ENCODE results near the gene C1orf174. TPM values are rescaled to one million over a fixed set of nuclear protein-coding genes. Genes with fewer than 3 reads are reported as not detected.
"Not testable (repeated sequence)": the region's sequence is repeated elsewhere in the genome, so short reads cannot be mapped to it uniquely, and the experiment has no call there.

Gene C1orf174
- total RNA-seq, 1 donor from 2014 or later = 20.5 TPM

DNA sequence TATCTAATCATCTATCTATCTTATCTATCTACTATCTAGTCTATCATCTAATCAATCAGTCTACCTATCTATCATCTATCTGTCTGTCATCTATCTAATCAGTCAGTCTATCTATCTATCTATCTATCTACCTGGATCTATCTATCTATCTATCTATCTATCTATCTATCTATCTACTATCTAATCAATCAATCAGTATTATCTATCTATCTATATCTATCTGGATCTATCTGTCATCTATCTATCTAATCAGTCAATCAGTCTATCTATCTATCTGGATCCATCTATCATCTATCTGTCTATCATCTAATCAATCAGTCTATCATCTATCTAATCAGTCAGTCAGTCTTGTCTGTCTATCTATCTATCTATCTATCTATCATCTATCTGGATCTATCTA, 26.9 kb upstream of the C1orf174 start:
- DNase-seq (ENCODE audit: low spot score) = no peak

DNA sequence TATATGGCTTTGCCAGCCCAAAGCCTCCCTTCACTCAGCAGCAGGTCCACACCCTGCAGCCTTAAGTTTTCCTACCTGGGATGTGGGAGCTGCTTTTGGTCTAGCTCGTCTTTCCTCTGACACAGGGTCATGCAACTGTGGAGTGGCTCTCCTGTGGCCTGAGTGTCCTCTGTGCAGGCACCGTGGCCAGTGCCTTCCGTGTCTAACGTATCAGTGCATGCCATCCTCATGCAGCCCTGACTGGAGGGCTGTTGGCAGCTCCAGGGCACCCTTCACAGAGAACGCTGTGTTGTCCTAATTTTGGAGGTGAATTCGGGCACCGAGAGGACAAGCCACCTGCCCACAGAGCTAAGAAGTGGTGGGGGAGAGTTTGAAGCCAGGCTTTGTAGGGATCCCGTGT, 25.7 kb upstream of the C1orf174 start:
- no peak for DNase-seq (ENCODE audit: low spot score)

DNA sequence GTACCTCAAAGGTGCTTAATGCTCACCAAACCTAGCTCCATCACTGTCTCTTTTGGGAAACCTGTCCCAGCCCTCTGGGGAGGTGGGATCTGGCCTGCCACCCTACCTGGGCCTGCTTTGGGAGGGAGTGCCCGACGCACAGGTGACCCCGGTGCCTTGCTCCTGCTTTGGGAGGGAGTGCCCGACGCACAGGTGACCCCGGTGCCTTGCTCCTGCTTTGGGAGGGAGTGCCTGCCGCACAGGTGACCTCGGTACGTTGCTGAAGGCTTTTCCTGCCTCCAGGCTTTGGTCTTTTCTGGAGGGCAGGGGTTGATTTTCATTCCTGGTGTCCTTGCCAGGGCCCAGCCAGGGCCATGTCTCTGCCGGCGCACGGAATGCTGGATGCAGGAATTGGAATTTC, 25.2 kb upstream of the C1orf174 start:
- DNase-seq (ENCODE audit: low spot score) = no peak

DNA sequence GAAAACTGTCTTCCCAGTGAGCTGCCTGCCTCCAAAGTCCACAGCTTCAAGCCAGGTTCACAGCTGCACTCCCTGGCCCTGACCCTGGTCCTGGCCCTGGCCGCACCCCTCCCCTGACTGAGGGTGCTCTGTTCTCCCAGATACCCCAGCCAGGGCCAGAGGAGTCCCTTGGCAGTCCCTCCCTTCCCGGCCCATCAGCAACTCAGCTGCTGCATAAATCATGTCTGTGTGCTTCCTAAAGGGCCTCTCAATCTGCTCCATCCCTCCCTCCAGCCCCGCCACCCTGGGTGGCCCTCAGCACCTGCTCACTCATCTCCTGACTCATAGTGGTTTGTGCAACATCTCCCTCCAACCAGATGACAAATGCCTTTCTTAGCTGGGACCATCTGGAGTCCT, 24.8 kb upstream of the C1orf174 start:
- no peak for DNase-seq (ENCODE audit: low spot score)

DNA sequence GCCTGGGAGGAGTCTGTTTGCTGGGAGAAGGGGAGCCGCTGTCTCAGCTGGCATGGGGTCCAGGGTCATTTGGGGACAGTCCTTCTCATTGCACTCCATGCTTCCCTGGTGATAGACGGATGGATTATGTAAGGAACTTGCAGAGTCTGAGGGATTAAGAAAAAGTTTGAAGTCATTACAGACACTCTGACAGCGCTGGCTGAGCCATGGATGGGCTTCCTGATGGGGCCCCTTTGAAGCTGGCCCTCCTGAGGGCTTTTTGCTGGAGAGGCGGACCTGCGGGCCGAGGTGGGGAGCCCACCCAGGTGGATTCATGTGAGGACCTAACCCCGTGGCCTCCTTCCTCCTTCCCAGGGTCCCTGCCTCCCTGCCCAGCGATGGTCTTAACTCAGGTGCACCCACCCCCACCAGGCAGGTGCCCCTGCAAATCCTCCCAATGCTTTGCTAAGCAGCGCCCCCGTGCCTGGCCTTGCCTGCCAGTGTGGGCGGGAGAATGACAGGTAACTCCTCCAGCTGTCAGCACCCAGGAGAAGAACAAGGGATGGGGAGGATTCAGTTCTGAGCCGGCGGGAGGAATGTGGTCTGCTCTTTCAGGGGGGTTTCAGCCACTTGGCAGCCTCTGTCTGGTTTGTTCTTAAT, 24.2 kb upstream of the C1orf174 start:
- no peak for DNase-seq (ENCODE audit: low spot score)

DNA sequence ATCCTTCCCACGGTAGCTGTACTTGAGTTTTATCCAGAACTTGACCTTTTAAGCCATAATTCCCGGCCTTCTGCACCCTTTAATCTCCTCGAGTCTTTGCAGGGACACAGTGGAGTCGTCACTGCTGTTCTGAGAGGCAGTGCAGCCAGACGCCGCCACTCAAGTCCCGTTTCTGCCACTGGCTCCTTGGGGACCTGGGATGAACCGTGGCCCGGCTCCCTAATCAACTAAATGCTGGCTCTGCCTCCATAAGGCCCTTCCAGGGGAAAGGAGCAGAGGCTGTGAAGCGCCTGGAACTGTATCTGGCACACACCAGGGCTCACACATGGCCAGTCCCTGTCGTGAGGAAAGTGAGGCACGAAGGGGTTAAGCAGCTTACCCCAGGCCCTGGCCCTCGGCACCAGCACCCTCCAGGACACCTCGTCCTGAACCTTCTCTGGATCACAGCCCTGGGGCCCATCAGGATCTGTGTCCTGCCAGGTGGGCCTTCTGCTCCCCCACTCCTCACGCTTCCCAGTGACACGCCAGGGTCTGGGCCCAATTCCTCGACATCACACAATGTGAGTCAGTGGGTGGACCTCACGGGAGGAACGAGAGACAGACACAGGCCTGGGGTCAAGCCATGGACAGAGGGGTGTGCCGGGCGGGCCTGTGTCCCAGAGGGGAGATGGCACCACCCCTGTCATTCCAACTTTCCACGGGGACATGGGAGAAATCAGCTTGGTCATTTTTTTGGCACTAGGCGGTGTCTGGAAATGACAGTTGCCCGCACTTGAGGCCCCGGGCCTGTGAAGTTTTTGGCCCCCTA, 23.5 kb upstream of the C1orf174 start:
- DNase-seq (ENCODE audit: low spot score) = no peak

DNA sequence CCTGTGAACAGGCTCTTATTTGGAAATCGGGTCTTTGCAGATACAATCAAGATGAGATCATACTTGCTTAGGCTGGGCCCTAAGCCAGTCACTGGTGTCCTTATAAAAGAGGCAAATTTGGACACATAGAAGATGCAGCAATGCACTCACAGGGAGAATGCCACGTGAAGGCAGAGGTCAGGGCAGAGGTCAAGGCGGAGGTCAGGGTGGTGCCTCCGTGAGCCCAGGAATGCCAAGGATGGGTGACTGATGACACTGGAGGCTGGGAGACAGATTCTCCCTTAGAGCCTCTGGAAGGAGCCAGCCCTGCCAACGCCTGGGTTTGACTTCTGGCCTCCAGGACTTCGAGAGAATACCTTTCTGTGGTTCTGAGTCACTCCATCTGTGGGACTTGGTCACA, 22.8 kb upstream of the C1orf174 start:
- DNase-seq (ENCODE audit: low spot score) = no peak

DNA sequence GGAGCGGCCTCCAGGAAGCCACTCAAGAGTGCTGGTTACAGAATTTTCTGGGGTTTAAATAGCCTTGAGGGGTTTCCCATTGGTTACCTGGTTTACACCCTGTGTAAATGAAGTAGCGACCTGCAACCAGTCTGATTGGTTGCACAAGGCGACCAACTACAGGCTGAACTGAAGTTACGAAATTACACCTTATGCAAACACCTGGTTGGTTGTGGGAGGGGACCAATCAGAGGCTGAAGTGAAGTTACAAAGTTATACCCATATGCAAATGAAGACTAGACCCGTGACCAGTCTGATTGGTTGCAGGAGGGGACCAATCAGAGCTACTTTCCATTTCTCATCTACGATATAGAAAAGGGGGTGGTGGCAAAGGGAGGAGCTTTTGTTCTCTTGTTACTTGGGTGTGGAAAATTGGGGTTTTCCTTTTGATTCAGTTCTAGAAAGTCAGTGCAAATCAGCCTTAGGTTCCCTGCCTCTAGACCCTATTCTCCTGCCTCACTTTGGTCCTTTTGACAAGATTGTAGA, 22.2 kb upstream of the C1orf174 start:
- DNase-seq (ENCODE audit: low spot score) = no peak

DNA sequence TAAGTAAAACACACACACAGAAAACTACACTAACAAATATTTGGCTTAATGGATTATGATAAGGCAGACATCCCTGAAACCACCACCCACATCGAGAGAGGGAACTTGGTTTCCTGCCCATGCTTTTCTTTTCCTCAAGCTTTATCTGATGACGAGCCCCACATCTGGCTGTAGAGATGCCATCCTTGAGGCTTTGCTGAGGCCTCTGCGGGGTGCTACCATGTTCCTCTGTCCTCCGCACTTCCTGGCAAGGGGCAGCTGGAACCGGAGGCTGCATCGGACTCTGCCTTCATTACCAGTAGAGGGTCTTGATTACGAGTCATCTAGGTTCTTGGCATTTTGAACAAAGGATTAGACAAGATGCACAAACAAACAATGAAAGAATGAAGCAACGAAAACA, 21.7 kb upstream of the C1orf174 start:
- DNase-seq (ENCODE audit: low spot score) = no peak

DNA sequence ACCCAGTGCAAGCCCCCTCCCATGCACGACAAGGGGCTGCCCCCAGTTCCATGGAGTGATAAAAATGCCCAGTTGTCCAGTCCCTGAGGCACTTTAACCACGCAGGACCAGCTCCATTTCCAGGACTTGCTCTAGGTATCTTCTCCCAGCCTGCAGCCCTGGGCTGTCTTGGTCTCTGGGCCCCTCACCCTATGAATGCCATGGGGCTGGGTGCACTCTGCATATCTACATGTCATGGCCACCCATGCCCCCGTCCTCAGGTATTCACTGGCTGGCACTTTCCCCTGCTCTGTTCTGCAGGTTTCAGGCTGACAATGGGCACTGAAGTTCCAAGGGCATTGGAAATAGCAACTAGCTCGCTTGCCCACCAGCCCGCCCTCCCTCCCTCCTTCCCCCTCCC, 19.6 kb upstream of the C1orf174 start:
- no peak for DNase-seq (ENCODE audit: low spot score)

DNA sequence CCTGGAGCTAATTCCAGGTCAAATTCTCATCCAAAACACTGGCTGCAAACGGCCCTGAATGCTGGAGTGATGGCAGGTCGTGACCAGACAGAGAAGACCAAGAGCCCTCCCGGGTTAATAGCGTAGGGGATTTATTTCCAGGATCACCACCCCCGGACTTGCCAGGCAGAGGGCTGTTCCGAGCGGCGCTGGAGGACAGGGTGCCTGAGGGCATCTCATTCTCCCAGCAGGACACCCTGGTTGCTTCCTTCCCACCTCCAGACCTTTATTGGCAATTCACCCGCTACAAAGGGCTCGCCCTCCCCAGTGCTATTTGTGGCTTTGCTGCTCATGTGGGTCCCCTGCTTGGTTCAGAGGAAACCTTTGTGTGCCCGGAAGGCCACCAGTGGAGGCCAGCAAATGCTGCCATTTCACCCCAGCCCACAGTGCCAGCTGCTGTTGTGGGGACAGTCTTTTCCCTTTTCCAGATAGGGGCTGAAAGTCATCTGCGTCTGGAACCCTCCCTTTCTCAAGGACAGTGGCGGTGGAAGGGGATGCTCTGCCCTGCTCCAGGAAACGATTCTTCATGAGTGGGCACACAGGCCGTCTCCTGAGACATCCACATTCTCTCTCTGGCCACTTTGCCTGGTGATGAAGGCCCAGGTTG, 19.0 kb upstream of the C1orf174 start:
- no peak for DNase-seq (ENCODE audit: low spot score)

DNA sequence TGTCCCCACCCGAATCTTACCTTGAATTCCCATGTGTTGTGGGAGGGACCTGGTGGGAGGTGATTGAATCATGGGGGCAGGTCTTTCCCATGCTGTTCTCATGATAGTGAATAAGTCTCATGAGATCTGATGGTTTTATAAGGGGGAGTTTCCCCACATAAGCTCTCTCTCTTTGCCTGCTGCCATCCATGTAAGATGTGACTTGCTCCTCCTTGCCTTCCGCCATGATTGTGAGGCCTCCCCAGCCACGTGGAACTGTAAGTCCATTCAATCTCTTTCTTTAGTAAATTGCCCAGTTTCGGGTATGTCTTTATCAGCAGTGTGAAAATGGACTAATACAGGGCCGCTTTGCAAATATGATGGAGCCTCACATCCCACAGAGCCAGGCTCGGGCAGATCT, 18.3 kb upstream of the C1orf174 start:
- DNase-seq (ENCODE audit: low spot score) = not testable (repeated sequence)

DNA sequence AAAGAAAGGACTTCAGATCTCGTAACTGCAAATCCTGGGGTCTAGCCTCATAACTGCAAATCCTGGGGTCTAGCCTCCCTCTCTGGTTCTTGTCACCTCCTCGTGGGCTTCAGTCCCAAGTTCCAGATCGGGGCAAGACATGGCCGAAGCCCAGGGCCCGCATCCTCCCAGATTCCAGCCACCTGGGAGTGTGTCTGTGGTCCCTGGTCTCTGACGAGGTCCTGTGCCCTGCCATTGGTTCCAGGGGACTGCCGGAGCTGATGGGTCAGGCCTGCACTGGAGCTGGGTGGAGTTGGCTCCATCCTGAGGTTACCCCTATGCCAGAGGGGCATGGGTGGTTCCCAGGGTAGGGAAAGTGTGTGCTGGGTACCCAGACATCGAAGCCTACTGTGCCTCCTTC, 17.7 kb upstream of the C1orf174 start:
- no peak for DNase-seq (ENCODE audit: low spot score)

DNA sequence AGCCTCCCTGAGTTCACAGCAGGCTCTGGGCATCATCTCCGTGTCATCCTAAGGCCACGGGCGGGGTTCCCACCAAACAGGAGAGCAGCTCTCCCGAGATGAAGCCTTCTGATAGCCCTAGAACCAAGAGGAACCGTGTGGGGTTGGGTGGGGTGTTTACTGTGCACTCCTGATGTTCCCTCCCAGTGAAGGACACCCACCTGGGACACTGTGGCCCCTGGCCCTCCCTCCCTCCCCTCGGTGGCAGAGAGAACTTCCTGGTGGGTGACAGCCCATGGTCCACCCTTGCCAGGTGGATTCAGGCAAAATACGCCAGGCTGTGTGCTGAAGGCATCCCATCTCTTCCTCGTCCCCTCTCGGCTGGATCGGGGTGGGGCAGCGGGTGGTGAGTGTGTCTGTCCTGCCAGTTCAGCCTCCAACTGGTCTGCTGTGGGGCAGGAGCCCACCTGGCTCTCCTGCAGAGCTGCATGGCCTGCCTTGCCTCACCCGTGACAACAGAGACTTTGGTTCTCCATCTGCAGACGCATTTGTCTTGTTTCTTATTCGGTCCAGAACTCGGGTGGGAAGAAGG, 15.6 kb upstream of the C1orf174 start:
- no peak for DNase-seq (ENCODE audit: low spot score)

DNA sequence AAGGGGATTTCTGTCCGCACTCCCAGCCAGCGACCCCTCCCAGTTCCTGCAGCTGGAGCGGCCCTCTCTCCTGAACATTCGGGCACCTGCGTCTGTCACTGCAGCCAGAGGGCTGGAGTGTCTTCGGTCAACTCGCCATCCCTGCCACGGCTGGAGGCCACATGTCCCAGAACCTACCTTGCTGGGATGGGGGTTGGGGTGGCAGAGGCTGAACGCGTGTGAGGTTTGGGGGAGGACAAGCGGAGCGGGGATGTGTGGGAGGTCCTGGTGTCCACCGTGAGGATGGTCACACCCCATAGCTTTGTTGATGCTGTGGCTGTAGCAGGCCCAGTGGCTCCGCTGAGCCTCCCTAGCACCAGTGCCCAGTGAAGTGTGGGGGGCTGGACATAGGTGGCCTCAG, 14.8 kb upstream of the C1orf174 start:
- DNase-seq (ENCODE audit: low spot score) = no peak

DNA sequence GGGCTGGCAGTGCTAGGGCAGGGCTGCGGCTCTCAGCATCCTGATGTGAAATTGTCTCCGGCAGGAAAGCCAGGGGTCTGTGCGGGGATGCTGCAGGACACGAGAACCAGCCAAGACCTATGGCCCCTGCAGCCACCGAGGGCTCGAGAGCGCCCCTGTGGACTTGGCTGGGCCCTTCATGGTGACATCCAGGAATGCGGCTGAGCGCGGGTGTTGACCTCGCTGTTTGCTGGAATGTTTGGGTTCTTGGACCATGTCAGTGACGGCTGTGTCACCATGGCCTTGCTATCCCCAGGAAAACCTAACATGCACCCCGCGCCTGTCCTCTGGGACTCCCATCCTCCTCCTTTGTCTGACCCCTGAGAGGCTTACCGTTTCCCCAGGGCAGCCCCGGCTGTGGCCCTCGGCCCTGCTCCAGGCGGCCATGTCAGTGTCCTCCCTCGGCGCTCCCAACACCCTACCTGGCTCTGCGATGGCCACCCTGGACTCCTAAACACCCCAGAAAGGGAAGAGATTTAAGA, 14.3 kb upstream of the C1orf174 start:
- DNase-seq (ENCODE audit: low spot score) = no peak

DNA sequence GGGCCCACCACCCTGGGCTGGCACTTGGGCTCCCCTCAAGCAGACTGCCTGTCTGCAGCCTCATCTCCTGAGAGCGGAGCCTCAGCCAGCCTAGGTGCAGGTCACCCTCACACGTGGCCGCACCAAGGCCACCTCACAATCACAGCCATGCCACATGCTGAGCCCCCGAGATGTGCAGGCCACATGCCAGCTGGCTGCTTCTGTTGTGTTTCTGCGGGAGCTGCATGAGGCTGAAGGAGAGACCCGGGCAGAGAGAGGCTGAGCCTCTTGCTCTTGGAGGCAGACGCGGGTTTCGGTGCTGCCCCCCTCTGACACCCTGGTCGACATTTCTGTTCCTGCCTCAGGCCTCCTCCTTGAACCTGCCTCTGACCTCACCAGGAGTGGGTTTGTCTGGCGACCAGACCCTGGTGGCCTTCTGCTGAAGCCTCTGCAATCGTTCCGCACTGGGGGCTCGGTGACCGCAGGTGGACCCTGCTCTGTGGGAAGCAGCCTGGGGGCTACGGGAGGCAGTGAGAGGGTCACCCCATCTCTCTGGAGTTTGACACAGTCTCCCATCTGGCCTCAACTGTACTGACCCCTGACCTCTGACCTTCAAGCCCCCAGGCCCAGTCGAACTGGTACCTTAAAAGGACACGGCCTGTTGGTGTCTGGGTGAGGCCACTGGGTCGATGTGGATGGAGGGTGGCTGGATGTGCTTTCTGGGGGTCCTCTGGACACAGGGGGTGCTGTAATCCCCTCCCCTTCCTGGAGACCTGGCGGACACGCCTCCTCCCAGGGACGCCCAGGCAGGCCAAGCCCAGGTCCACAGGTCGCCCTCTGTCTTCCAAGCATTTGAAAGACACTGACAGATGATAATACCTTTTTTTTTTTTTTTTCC, 13.0 kb upstream of the C1orf174 start:
- DNase-seq (ENCODE audit: low spot score) = no peak

DNA sequence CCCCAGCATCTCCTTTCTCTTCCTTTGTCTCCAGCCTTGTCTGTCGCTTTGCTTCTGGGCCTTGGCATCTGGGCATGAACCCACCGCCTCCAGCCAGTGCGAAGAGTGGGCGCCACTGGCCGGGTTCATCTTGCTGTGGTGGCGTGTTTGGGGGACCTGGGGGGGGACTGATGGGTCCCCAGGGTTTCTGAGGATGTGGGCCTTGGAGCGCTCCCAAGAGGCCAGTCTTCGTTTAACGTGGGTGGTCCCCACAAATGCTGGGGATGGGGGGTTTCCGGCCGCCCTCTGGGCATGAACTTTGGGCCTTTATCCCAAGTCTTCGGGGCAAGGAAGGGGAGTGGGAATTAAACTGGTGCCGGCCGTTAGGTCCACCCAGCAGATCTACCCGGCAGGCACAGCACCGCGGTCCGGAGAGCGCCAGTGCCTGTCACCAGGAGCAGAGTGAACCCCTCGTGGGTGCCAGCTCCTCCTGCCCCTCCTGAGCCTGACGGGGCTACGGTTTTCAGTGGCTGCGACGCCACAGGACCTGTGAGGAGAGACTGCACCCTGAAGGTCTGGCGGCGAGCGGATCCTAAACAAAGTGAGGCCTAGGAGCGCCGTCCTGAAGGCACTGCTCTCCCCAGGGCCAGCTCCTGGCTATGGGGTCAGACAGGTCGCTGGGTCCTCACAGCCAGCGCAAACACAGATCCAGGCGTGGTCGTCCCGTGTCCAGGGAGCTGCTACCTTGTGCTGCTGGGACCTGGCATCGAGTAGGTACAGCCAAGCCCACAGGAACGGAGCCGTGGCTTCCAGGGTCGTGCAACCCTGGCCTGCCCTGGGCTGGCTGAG, 12.1 kb upstream of the C1orf174 start:
- no peak for DNase-seq (ENCODE audit: low spot score)
